HEK293 (cell line): Measurements from ENCODE around the gene NKAP.
A peak's percentile ranks its signal among the peaks of the same experiment; 100 is the strongest.

Experiments used
- GFI1B ChIP-seq: fragments of 450-650 bp; formaldehyde crosslinking; IDR thresholded peaks from 2 replicates; pipeline ENCODE4 v1.5.1; 2016; ENCODE audit warnings: missing biosample characterization, missing genetic modification characterization
- HOXC10 ChIP-seq: sonication (generic); formaldehyde crosslinking; IDR thresholded peaks from 2 replicates; pipeline ENCODE4 v1.8.1; 2023; ENCODE audit warnings: mild to moderate bottlenecking, missing genetic modification reagents
- KLF10 ChIP-seq: fragments of 450-650 bp; IDR thresholded peaks from 2 replicates; pipeline ENCODE4 v1.5.1; 2018; ENCODE audit warnings: missing biosample characterization, mild to moderate bottlenecking, missing genetic modification characterization
- KLF16 ChIP-seq: fragments of 450-650 bp; formaldehyde crosslinking; IDR thresholded peaks from 2 replicates; pipeline ENCODE4 v1.5.1; 2017; ENCODE audit warnings: missing biosample characterization, missing genetic modification characterization
- MEIS1 ChIP-seq: sonication (generic); formaldehyde crosslinking; IDR thresholded peaks from 2 replicates; pipeline ENCODE4 v1.8.1; 2022; ENCODE audit warnings: missing genetic modification reagents, mild to moderate bottlenecking, borderline replicate concordance
- OVOL3 ChIP-seq: fragments of 450-650 bp; formaldehyde crosslinking; IDR thresholded peaks from 2 replicates; pipeline ENCODE4 v1.5.1; 2016; ENCODE audit warnings: missing biosample characterization, missing genetic modification characterization
- PATZ1 ChIP-seq: fragments of 450-650 bp; formaldehyde crosslinking; IDR thresholded peaks from 2 replicates; pipeline ENCODE4 v1.5.1; 2016; ENCODE audit warnings: missing biosample characterization, missing genetic modification characterization
- RBAK ChIP-seq: fragments of 450-650 bp; formaldehyde crosslinking; IDR thresholded peaks from 2 replicates; pipeline ENCODE4 v1.5.1; 2016; ENCODE audit warnings: missing biosample characterization, missing genetic modification characterization
- ZBTB21 ChIP-seq: fragments of 450-650 bp; formaldehyde crosslinking; IDR thresholded peaks from 2 replicates; pipeline ENCODE4 v1.5.1; 2017; ENCODE audit warnings: missing biosample characterization, missing genetic modification characterization
- ZBTB48 ChIP-seq: fragments of 450-650 bp; formaldehyde crosslinking; IDR thresholded peaks from 2 replicates; pipeline ENCODE4 v1.5.1; 2016; ENCODE audit warnings: missing biosample characterization, missing genetic modification characterization
- ZIC2 ChIP-seq: fragments of 450-650 bp; formaldehyde crosslinking; IDR thresholded peaks from 2 replicates; pipeline ENCODE4 v1.5.1; 2016; ENCODE audit warnings: missing biosample characterization, missing genetic modification characterization
- ZNF112 ChIP-seq: fragments of 450-650 bp; formaldehyde crosslinking; IDR thresholded peaks from 2 replicates; pipeline ENCODE4 v1.5.0; 2017; ENCODE audit warnings: missing biosample characterization, missing genetic modification characterization
- ZNF146 ChIP-seq: fragments of 450-650 bp; formaldehyde crosslinking; IDR thresholded peaks from 2 replicates; pipeline ENCODE4 v1.5.1; 2016; ENCODE audit warnings: missing biosample characterization, missing genetic modification characterization
- ZNF19 ChIP-seq: fragments of 450-650 bp; formaldehyde crosslinking; IDR thresholded peaks from 2 replicates; pipeline ENCODE4; 2016; ENCODE audit warnings: missing biosample characterization, missing genetic modification characterization, low read depth
- ZNF391 ChIP-seq: fragments of 450-650 bp; formaldehyde crosslinking; IDR thresholded peaks from 2 replicates; pipeline ENCODE4 v1.5.1; 2016; ENCODE audit warnings: low read depth, missing biosample characterization, missing genetic modification characterization, borderline replicate concordance
- ZNF394 ChIP-seq: fragments of 450-650 bp; formaldehyde crosslinking; IDR thresholded peaks from 2 replicates; pipeline ENCODE4 v1.5.1; 2016; ENCODE audit warnings: missing biosample characterization, missing genetic modification characterization, mild to moderate bottlenecking, moderate library complexity, borderline replicate concordance
- ZNF433 ChIP-seq: fragments of 450-650 bp; formaldehyde crosslinking; IDR thresholded peaks from 2 replicates; pipeline ENCODE4 v1.5.1; 2016; ENCODE audit warnings: missing biosample characterization, missing genetic modification characterization, low read depth
- ZNF513 ChIP-seq: fragments of 450-650 bp; IDR thresholded peaks from 2 replicates; pipeline ENCODE4 v1.5.1; 2018; ENCODE audit warnings: missing biosample characterization, missing genetic modification characterization
- ZNF514 ChIP-seq: fragments of 450-650 bp; formaldehyde crosslinking; IDR thresholded peaks from 2 replicates; pipeline ENCODE4 v1.5.1; 2016; ENCODE audit warnings: missing biosample characterization, missing genetic modification characterization
- ZNF558 ChIP-seq: fragments of 450-650 bp; formaldehyde crosslinking; IDR thresholded peaks from 2 replicates; pipeline ENCODE4 v1.5.1; 2016; ENCODE audit warnings: missing biosample characterization, missing genetic modification characterization
- ZNF621 ChIP-seq: fragments of 450-650 bp; formaldehyde crosslinking; IDR thresholded peaks from 2 replicates; pipeline ENCODE4 v1.5.1; 2017; ENCODE audit warnings: missing biosample characterization, missing genetic modification characterization
- ZNF664 ChIP-seq: fragments of 450-650 bp; formaldehyde crosslinking; IDR thresholded peaks from 2 replicates; pipeline ENCODE4 v1.5.1; 2016; ENCODE audit warnings: missing biosample characterization, missing genetic modification characterization
- ZSCAN23 ChIP-seq: fragments of 450-650 bp; formaldehyde crosslinking; IDR thresholded peaks from 2 replicates; pipeline ENCODE4 v1.5.1; 2016; ENCODE audit warnings: missing biosample characterization, missing genetic modification characterization
- ZSCAN30 ChIP-seq: fragments of 450-650 bp; IDR thresholded peaks from 2 replicates; pipeline ENCODE4 v1.5.1; 2018; ENCODE audit warnings: missing biosample characterization, mild to moderate bottlenecking, missing genetic modification characterization, moderate library complexity
- TF ChIP-seq, protein P1 (sequence below): fragments of 450-650 bp; formaldehyde crosslinking; optimal IDR thresholded peaks from 2 replicates; pipeline ENCODE3; 2016; ENCODE audit warnings: missing biosample characterization, mild to moderate bottlenecking, missing genetic modification characterization
- TF ChIP-seq, protein P2 (sequence below): fragments of 450-650 bp; formaldehyde crosslinking; IDR thresholded peaks from 2 replicates; pipeline ENCODE4 v1.5.1; 2016; ENCODE audit warnings: missing biosample characterization, missing genetic modification characterization, low read depth
- TF ChIP-seq, protein P3 (sequence below): fragments of 450-650 bp; formaldehyde crosslinking; IDR thresholded peaks from 2 replicates; pipeline ENCODE4 v1.5.1; 2017; ENCODE audit warnings: missing biosample characterization, missing genetic modification characterization
- TF ChIP-seq, protein P4 (sequence below): fragments of 450-650 bp; formaldehyde crosslinking; IDR thresholded peaks from 2 replicates; pipeline ENCODE4 v1.5.1; 2016; ENCODE audit warnings: missing biosample characterization, missing genetic modification characterization

NKAP gene

GRCh38 chrX:119943185-119943988, at the start of gene NKAP (continued):
- TF ChIP-seq GFI1B (tag by site-specific recombination) (peak; percentile 35; the same call in 1 of the 2 replicates), ZNF394 (tag by site-specific recombination) (peak; percentile 60), KLF10 (tag by site-specific recombination) (peak; percentile 67; the same call in 1 of the 2 replicates), OVOL3 (tag by site-specific recombination) (no peak), MEIS1 (CRISPR knock-in tag) (no peak), ZNF391 (tag by site-specific recombination) (peak; percentile 75; the same call in 1 of the 2 replicates), ZNF146 (tag by site-specific recombination) (no peak; the same call in 1 of the 2 replicates), ZNF664 (tag by site-specific recombination) (peak; percentile 53), PATZ1 (tag by site-specific recombination) (peak; percentile 93), ZSCAN23 (no peak), ZBTB21 (tag by site-specific recombination) (peak; percentile 59; the same call in 1 of the 2 replicates), RBAK (tag by site-specific recombination) (no peak), ZNF513 (tag by site-specific recombination) (0 out of 2 replicates have a peak, but pooled peaks have one; percentile 36), ZNF19 (tag by site-specific recombination) (no peak), ZNF112 (tag by site-specific recombination) (no peak), ZNF433 (tag by site-specific recombination) (no peak), ZBTB48 (tag by site-specific recombination) (peak; percentile 32; the same call in 1 of the 2 replicates), ZSCAN30 (tag by site-specific recombination) (peak; percentile 96; the same call in 1 of the 2 replicates), ZNF621 (no peak), ZNF558 (tag by site-specific recombination) (peak; percentile 69; the same call in 1 of the 2 replicates), KLF16 (tag by site-specific recombination) (no peak; the same call in 1 of the 2 replicates), ZNF514 (tag by site-specific recombination) (no peak), HOXC10 (CRISPR knock-in tag) (no peak), ZIC2 (tag by site-specific recombination) (no peak)
- TF ChIP-seq, protein P1, sequence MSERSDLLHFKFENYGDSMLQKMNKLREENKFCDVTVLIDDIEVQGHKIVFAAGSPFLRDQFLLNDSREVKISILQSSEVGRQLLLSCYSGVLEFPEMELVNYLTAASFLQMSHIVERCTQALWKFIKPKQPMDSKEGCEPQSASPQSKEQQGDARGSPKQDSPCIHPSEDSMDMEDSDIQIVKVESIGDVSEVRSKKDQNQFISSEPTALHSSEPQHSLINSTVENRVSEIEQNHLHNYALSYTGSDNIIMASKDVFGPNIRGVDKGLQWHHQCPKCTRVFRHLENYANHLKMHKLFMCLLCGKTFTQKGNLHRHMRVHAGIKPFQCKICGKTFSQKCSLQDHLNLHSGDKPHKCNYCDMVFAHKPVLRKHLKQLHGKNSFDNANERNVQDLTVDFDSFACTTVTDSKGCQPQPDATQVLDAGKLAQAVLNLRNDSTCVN (tag by site-specific recombination): peak; percentile 80
- TF ChIP-seq, protein P2, sequence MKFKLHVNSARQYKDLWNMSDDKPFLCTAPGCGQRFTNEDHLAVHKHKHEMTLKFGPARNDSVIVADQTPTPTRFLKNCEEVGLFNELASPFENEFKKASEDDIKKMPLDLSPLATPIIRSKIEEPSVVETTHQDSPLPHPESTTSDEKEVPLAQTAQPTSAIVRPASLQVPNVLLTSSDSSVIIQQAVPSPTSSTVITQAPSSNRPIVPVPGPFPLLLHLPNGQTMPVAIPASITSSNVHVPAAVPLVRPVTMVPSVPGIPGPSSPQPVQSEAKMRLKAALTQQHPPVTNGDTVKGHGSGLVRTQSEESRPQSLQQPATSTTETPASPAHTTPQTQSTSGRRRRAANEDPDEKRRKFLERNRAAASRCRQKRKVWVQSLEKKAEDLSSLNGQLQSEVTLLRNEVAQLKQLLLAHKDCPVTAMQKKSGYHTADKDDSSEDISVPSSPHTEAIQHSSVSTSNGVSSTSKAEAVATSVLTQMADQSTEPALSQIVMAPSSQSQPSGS: peak; percentile 55; the same call in 1 of the 2 replicates
- TF ChIP-seq, protein P3, sequence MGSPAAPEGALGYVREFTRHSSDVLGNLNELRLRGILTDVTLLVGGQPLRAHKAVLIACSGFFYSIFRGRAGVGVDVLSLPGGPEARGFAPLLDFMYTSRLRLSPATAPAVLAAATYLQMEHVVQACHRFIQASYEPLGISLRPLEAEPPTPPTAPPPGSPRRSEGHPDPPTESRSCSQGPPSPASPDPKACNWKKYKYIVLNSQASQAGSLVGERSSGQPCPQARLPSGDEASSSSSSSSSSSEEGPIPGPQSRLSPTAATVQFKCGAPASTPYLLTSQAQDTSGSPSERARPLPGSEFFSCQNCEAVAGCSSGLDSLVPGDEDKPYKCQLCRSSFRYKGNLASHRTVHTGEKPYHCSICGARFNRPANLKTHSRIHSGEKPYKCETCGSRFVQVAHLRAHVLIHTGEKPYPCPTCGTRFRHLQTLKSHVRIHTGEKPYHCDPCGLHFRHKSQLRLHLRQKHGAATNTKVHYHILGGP (tag by site-specific recombination): no peak
- TF ChIP-seq, protein P4, sequence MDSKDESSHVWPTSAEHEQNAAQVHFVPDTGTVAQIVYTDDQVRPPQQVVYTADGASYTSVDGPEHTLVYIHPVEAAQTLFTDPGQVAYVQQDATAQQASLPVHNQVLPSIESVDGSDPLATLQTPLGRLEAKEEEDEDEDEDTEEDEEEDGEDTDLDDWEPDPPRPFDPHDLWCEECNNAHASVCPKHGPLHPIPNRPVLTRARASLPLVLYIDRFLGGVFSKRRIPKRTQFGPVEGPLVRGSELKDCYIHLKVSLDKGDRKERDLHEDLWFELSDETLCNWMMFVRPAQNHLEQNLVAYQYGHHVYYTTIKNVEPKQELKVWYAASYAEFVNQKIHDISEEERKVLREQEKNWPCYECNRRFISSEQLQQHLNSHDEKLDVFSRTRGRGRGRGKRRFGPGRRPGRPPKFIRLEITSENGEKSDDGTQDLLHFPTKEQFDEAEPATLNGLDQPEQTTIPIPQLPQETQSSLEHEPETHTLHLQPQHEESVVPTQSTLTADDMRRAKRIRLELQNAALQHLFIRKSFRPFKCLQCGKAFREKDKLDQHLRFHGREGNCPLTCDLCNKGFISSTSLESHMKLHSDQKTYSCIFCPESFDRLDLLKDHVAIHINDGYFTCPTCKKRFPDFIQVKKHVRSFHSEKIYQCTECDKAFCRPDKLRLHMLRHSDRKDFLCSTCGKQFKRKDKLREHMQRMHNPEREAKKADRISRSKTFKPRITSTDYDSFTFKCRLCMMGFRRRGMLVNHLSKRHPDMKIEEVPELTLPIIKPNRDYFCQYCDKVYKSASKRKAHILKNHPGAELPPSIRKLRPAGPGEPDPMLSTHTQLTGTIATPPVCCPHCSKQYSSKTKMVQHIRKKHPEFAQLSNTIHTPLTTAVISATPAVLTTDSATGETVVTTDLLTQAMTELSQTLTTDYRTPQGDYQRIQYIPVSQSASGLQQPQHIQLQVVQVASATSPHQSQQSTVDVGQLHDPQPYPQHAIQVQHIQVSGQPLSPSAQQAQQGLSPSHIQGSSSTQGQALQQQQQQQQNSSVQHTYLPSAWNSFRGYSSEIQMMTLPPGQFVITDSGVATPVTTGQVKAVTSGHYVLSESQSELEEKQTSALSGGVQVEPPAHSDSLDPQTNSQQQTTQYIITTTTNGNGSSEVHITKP (tag by site-specific recombination): peak; percentile 97
